T-helper 1 cell treated with Interleukin-12 subunit alpha and Interleukin-12 subunit beta and Interleukin-4 antibody, amounts not matched to agents 30 μg/mL and 1 μg/mL, for 36 hours (primary cell): ENCODE data around the gene BMP7.

Experiments
- H3K27ac Mint-ChIP-seq: one replicate; pipeline ENCODE4 v1.8.0; 2021; ENCODE audit warnings: mild to moderate bottlenecking, mixed read lengths
- H3K27me3 Mint-ChIP-seq: one replicate; pipeline ENCODE4 v1.8.0; 2021; ENCODE audit warnings: low read depth, mixed read lengths
- H3K36me3 Mint-ChIP-seq: one replicate; pipeline ENCODE4 v1.8.0; 2021; ENCODE audit warnings: low read depth, mixed read lengths
- H3K4me1 Mint-ChIP-seq: one replicate; pipeline ENCODE4 v1.8.0; 2021; ENCODE audit warnings: low read depth, mixed read lengths
- H3K4me3 Mint-ChIP-seq: one replicate; pipeline ENCODE4 v1.8.0; 2021; ENCODE audit warnings: mild to moderate bottlenecking, moderate library complexity, mixed read lengths
- H3K9me3 Mint-ChIP-seq: one replicate; pipeline ENCODE4 v1.8.0; 2021; ENCODE audit warnings: mixed read lengths

BMP7 gene

GRCh38 chr20:57140416-57140965 is 126.0 kb downstream of the BMP7 start:
- no peaks in the 10 kb centered on the region for H3K9me3 Mint-ChIP-seq
- no peaks in the 10 kb centered on the region for H3K4me1 Mint-ChIP-seq
- H3K36me3 Mint-ChIP-seq = no peaks in the 10 kb centered on the region
- no peaks in the 10 kb centered on the region for H3K27me3 Mint-ChIP-seq
- no peak overlapping the region for H3K4me3 Mint-ChIP-seq
- H3K27ac Mint-ChIP-seq = no peak overlapping the region

- H3K4me3 Mint-ChIP-seq = no peak overlapping the region
- H3K9me3 Mint-ChIP-seq = no peaks in the 10 kb centered on the region
- H3K27ac Mint-ChIP-seq = no peak overlapping the region
- H3K36me3 Mint-ChIP-seq = no peaks in the 10 kb centered on the region
- H3K4me1 Mint-ChIP-seq = no peaks in the 10 kb centered on the region
- no peaks in the 10 kb centered on the region for H3K27me3 Mint-ChIP-seq
These were observed 126.9 kb downstream of the BMP7 start for GRCh38 chr20:57139342-57140093.

GRCh38 chr20:57138198-57138995 is 128.0 kb downstream of the BMP7 start:
- no peak overlapping the region for H3K4me3 Mint-ChIP-seq
- H3K27me3 Mint-ChIP-seq = no peaks in the 10 kb centered on the region
- H3K9me3 Mint-ChIP-seq = no peaks in the 10 kb centered on the region
- no peaks in the 10 kb centered on the region for H3K36me3 Mint-ChIP-seq
- H3K27ac Mint-ChIP-seq = no peak overlapping the region
- no peaks in the 10 kb centered on the region for H3K4me1 Mint-ChIP-seq

GRCh38 chr20:57137676-57138075 is 128.8 kb downstream of the BMP7 start:
- Mint-ChIP-seq H3K9me3 (no peaks in the 10 kb centered on the region), H3K4me3 (no peak overlapping the region), H3K27ac (no peak overlapping the region), H3K27me3 (peaks cover 1% of the 10 kb centered on the region), H3K4me1 (no peaks in the 10 kb centered on the region), H3K36me3 (no peaks in the 10 kb centered on the region)

GRCh38 chr20:57136734-57137133 is 129.7 kb downstream of the BMP7 start:
- Mint-ChIP-seq H3K36me3 (no peaks in the 10 kb centered on the region), H3K27me3 (peaks cover 4% of the 10 kb centered on the region), H3K4me3 (no peak overlapping the region)

GRCh38 chr20:57135875-57136274 is 130.6 kb downstream of the BMP7 start:
- H3K36me3 Mint-ChIP-seq = no peaks in the 10 kb centered on the region
- H3K27ac Mint-ChIP-seq = no peak overlapping the region
- no peaks in the 10 kb centered on the region for H3K4me1 Mint-ChIP-seq
- peaks cover 4% of the 10 kb centered on the region for H3K27me3 Mint-ChIP-seq
- H3K4me3 Mint-ChIP-seq = no peak overlapping the region
- H3K9me3 Mint-ChIP-seq = no peaks in the 10 kb centered on the region

More at GRCh38 chr20:57136734-57137133, 129.7 kb downstream of the BMP7 start:
- H3K4me1 Mint-ChIP-seq = no peaks in the 10 kb centered on the region
- no peaks in the 10 kb centered on the region for H3K9me3 Mint-ChIP-seq
- H3K27ac Mint-ChIP-seq = no peak overlapping the region

- H3K27ac Mint-ChIP-seq = no peak overlapping the region
- no peaks in the 10 kb centered on the region for H3K4me1 Mint-ChIP-seq
- H3K27me3 Mint-ChIP-seq = peaks cover 4% of the 10 kb centered on the region
- no peaks in the 10 kb centered on the region for H3K36me3 Mint-ChIP-seq
- no peaks in the 10 kb centered on the region for H3K9me3 Mint-ChIP-seq
- H3K4me3 Mint-ChIP-seq = no peak overlapping the region
These were observed 131.6 kb downstream of the BMP7 start for GRCh38 chr20:57134804-57135203.

- no peak overlapping the region for H3K4me3 Mint-ChIP-seq
- no peaks in the 10 kb centered on the region for H3K4me1 Mint-ChIP-seq
- H3K27ac Mint-ChIP-seq = no peak overlapping the region
- H3K9me3 Mint-ChIP-seq = no peaks in the 10 kb centered on the region
- no peaks in the 10 kb centered on the region for H3K36me3 Mint-ChIP-seq
- peaks cover 4% of the 10 kb centered on the region for H3K27me3 Mint-ChIP-seq
These were observed 132.4 kb downstream of the BMP7 start for GRCh38 chr20:57133926-57134650.

- peaks cover 4% of the 10 kb centered on the region for H3K27me3 Mint-ChIP-seq
- H3K36me3 Mint-ChIP-seq = no peaks in the 10 kb centered on the region
- no peaks in the 10 kb centered on the region for H3K9me3 Mint-ChIP-seq
- H3K4me1 Mint-ChIP-seq = no peaks in the 10 kb centered on the region
- no peak overlapping the region for H3K27ac Mint-ChIP-seq
- H3K4me3 Mint-ChIP-seq = no peak overlapping the region
These were observed 134.6 kb downstream of the BMP7 start for GRCh38 chr20:57131601-57132391.

- H3K4me1 Mint-ChIP-seq = peaks cover 5% of the 10 kb centered on the region
- no peak overlapping the region for H3K4me3 Mint-ChIP-seq
- no peaks in the 10 kb centered on the region for H3K9me3 Mint-ChIP-seq
- H3K27me3 Mint-ChIP-seq = peaks cover 4% of the 10 kb centered on the region
- no peak overlapping the region for H3K27ac Mint-ChIP-seq
- H3K36me3 Mint-ChIP-seq = no peaks in the 10 kb centered on the region
These were observed 135.4 kb downstream of the BMP7 start for GRCh38 chr20:57131077-57131476.

- H3K27me3 Mint-ChIP-seq = peaks cover 4% of the 10 kb centered on the region
These were observed 136.2 kb downstream of the BMP7 start for GRCh38 chr20:57130160-57130772.

GRCh38 chr20:57129303-57129702 is 137.1 kb downstream of the BMP7 start:
- no peaks in the 10 kb centered on the region for H3K36me3 Mint-ChIP-seq
- H3K27me3 Mint-ChIP-seq = peaks cover 4% of the 10 kb centered on the region
- no peak overlapping the region for H3K4me3 Mint-ChIP-seq
- H3K9me3 Mint-ChIP-seq = no peaks in the 10 kb centered on the region
- no peak overlapping the region for H3K27ac Mint-ChIP-seq
- H3K4me1 Mint-ChIP-seq = peaks cover 5% of the 10 kb centered on the region

More at GRCh38 chr20:57130160-57130772, 136.2 kb downstream of the BMP7 start:
- Mint-ChIP-seq H3K36me3 (no peaks in the 10 kb centered on the region), H3K4me1 (peaks cover 5% of the 10 kb centered on the region), H3K9me3 (no peaks in the 10 kb centered on the region), H3K27ac (no peak overlapping the region), H3K4me3 (no peak overlapping the region)

GRCh38 chr20:57128044-57128757 is 138.2 kb downstream of the BMP7 start:
- H3K27me3 Mint-ChIP-seq = peaks cover 4% of the 10 kb centered on the region
- H3K4me3 Mint-ChIP-seq = no peak overlapping the region
- H3K36me3 Mint-ChIP-seq = no peaks in the 10 kb centered on the region
- no peak overlapping the region for H3K27ac Mint-ChIP-seq
- H3K9me3 Mint-ChIP-seq = no peaks in the 10 kb centered on the region
- H3K4me1 Mint-ChIP-seq = peaks cover 5% of the 10 kb centered on the region
